Ishikawa (cell line): ENCODE results near the gene NDUFAF7.

ENCODE experiments used
- CEBPB ChIP-seq: IDR thresholded peaks from 2 replicates; pipeline ENCODE4 v1.6.1; 2012
- CREB1 ChIP-seq: IDR thresholded peaks from 2 replicates; pipeline ENCODE4 v1.6.1; 2012; ENCODE audit warnings: low read depth
- EGR1 ChIP-seq: IDR thresholded peaks from 2 replicates; pipeline ENCODE4 v1.6.1; 2012
- EP300 ChIP-seq: IDR thresholded peaks from 2 replicates; pipeline ENCODE4 v1.6.1; 2012; ENCODE audit warnings: borderline replicate concordance
- FOXM1 ChIP-seq: IDR thresholded peaks from 2 replicates; pipeline ENCODE4 v1.6.1; 2012; ENCODE audit warnings: low read depth, borderline replicate concordance
- NFIC ChIP-seq: IDR thresholded peaks from 2 replicates; pipeline ENCODE4 v1.6.1; 2012
- RAD21 ChIP-seq: IDR thresholded peaks from 2 replicates; pipeline ENCODE4 v1.6.1; 2012; ENCODE audit warnings: low read depth
- TAF1 ChIP-seq: IDR thresholded peaks from 2 replicates; pipeline ENCODE4 v1.6.1; 2012; ENCODE audit warnings: low read depth, mild to moderate bottlenecking
- TCF12 ChIP-seq: IDR thresholded peaks from 2 replicates; pipeline ENCODE4 v1.6.1; 2012; ENCODE audit warnings: low read depth
- TEAD4 ChIP-seq: IDR thresholded peaks from 2 replicates; pipeline ENCODE4 v1.6.1; 2012
- YY1 ChIP-seq: IDR thresholded peaks from 2 replicates; pipeline ENCODE4 v1.6.1; 2012; ENCODE audit warnings: low read depth
- ZBTB7A ChIP-seq: IDR thresholded peaks from 2 replicates; pipeline ENCODE4 v1.6.1; 2012; ENCODE audit warnings: low read depth
- TF ChIP-seq, protein P1 (sequence below): IDR thresholded peaks from 2 replicates; pipeline ENCODE4 v1.6.1; 2012; ENCODE audit warnings: low read depth, mild to moderate bottlenecking
- TF ChIP-seq, protein P2 (sequence below): IDR thresholded peaks from 2 replicates; pipeline ENCODE4 v1.6.1; 2012
- TF ChIP-seq, protein P3 (sequence below): IDR thresholded peaks from 2 replicates; pipeline ENCODE4 v1.6.1; 2012

Gene NDUFAF7

DNA sequence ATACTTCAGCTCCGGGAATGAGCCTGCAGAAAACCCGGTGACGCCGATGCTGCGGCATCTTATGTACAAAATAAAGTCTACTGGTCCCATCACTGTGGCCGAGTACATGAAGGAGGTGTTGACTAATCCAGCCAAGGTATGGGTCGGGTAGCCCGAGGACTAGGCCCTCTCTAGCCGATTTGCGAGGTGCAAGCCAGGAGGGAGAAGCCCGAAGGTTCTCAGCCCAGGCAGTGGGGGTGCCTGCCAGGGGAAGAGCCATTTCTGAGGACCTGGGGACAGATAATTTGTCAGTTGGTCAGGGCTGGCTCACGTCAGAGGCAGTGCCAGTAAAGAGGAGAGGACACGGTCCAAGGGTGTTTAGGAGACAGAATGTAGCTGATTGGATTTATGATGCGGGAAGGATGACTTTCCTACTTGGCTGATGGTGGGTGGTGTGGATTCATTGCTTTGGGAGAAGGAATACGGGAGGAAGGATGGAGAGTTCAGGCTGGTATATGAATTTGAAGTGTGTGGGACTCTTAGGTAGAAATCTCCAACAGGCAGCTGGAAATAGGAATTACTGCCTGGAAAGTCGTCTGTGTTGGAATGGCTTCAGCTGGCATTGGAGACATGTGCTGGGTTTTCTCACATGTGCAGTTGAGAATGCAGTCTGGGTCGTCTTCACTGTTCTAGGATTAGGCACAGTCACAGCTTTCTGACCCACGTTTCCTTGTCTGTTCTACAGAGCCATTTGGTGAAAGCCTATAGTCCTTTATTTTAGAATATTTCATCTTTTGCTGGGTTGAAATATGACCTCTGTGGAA is 874 bp downstream of the NDUFAF7 start:
- no peak for TF ChIP-seq RAD21
- TF ChIP-seq YY1: no peak
- no peak for TF ChIP-seq CREB1
- TF ChIP-seq, protein P1, sequence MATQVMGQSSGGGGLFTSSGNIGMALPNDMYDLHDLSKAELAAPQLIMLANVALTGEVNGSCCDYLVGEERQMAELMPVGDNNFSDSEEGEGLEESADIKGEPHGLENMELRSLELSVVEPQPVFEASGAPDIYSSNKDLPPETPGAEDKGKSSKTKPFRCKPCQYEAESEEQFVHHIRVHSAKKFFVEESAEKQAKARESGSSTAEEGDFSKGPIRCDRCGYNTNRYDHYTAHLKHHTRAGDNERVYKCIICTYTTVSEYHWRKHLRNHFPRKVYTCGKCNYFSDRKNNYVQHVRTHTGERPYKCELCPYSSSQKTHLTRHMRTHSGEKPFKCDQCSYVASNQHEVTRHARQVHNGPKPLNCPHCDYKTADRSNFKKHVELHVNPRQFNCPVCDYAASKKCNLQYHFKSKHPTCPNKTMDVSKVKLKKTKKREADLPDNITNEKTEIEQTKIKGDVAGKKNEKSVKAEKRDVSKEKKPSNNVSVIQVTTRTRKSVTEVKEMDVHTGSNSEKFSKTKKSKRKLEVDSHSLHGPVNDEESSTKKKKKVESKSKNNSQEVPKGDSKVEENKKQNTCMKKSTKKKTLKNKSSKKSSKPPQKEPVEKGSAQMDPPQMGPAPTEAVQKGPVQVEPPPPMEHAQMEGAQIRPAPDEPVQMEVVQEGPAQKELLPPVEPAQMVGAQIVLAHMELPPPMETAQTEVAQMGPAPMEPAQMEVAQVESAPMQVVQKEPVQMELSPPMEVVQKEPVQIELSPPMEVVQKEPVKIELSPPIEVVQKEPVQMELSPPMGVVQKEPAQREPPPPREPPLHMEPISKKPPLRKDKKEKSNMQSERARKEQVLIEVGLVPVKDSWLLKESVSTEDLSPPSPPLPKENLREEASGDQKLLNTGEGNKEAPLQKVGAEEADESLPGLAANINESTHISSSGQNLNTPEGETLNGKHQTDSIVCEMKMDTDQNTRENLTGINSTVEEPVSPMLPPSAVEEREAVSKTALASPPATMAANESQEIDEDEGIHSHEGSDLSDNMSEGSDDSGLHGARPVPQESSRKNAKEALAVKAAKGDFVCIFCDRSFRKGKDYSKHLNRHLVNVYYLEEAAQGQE: no peak
- TF ChIP-seq, protein P2, sequence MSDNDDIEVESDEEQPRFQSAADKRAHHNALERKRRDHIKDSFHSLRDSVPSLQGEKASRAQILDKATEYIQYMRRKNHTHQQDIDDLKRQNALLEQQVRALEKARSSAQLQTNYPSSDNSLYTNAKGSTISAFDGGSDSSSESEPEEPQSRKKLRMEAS: no peak
- no peak for TF ChIP-seq TAF1
- TF ChIP-seq CEBPB: no peak

DNA sequence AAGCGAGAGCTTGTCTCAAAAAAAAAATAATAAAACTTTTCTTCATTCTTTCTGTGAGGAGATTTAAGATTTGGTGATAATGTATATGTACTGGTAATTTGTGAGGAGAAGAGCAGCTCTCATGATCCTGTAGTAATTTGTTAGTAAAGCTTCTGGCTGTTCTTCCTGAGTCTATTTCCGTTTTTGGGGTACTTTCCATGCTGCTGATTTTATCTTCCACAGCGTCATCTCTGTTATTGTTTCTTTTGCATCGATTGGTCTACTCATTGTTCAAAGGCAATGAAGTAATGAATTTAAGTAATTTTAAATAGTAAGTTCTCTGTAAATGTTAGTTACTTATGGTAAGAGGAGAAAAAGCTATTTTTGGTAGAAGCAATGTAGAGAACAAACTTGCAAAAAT is 12.0 kb downstream of the NDUFAF7 start:
- TF ChIP-seq, protein P3, sequence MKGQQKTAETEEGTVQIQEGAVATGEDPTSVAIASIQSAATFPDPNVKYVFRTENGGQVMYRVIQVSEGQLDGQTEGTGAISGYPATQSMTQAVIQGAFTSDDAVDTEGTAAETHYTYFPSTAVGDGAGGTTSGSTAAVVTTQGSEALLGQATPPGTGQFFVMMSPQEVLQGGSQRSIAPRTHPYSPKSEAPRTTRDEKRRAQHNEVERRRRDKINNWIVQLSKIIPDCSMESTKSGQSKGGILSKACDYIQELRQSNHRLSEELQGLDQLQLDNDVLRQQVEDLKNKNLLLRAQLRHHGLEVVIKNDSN: no peak
- TF ChIP-seq EP300 (no peak), YY1 (no peak), CREB1 (no peak), ZBTB7A (no peak), TCF12 (no peak), EGR1 (no peak), TAF1 (no peak), FOXM1 (no peak)
- TF ChIP-seq, protein P2: no peak

DNA sequence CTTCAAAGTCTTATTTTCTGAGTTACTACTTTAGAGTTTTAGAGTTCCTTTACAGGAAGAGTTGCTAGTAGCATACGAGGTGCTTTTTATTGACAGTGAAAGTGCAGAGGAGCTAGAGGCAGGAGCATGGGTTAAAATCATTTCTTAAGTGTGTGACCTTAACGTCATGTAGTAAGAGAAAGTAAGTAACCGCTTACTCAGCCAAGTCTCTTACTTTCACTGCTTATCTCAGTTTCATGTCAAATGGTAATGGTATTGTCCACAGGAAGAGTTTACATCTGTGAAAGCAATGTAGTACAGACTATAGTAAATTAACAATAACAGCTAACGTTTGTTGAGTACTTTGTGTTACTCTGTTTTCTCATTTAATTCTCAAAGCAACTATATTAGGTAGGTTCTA is 12.6 kb downstream of the NDUFAF7 start:
- TF ChIP-seq, protein P1: no peak
- TF ChIP-seq TAF1: no peak
- TF ChIP-seq TCF12: no peak
- TF ChIP-seq TEAD4: no peak
- TF ChIP-seq, protein P3: no peak
- no peak for TF ChIP-seq CEBPB
- no peak for TF ChIP-seq FOXM1

DNA sequence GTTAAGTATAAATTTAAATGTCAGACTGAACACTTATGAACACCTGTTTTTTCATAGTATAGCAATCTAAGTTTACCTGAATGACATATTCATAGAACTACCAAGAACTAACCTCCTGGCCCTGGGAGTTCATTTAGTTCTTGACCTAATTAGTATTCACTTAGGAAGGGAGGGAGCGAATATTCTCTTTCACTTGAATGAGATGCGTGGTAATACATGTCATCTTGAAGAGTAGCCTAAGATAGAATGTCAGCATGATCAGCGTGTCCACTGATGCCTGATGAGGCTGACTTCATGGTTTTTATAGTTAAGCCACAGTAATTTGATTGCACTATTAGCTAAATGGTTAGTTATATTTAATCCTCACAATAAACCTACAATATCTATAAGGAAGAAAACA is 13.3 kb downstream of the NDUFAF7 start:
- TF ChIP-seq YY1: no peak
- TF ChIP-seq FOXM1: no peak
- no peak for TF ChIP-seq CEBPB
- no peak for TF ChIP-seq RAD21
- no peak for TF ChIP-seq ZBTB7A
- no peak for TF ChIP-seq EGR1

DNA sequence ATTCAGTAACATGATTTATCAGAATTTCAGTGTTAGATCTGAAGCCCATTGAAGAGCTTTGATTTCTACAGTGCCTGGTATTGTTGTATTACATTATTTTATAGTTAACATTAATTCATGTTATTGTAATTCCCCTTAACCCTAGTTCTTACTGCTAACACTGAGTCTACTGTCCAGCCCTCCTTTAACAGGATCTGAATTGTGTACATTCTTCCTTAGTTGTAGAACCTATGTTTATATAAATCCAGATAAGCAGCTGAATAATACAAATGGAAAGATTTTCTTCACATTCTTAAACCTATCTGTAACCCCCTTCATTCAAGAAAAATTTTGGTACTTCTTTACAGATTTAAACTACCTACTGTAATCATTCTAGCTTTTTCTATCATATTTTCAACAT is 14.7 kb downstream of the NDUFAF7 start:
- TF ChIP-seq, protein P1: no peak
- TF ChIP-seq TCF12 (no peak), YY1 (no peak), EGR1 (no peak), CEBPB (no peak), TEAD4 (no peak), RAD21 (no peak), EP300 (no peak), CREB1 (no peak), ZBTB7A (no peak), FOXM1 (no peak), TAF1 (no peak), NFIC (no peak)
- TF ChIP-seq, protein P2: no peak
- TF ChIP-seq, protein P3: no peak
